Activated effector memory CD4-positive, alpha-beta T cell treated with anti-CD3 and anti-CD28 coated beads, Interleukin-2, amount 50 U/mL, for 16 hours (primary cell): ENCODE measurements around the gene CBARP.
"Not testable (repeated sequence)": the region's sequence is repeated elsewhere in the genome, so short reads cannot be mapped to it uniquely, and the experiment has no call there.

ENCODE experiments used
- DNase-seq: peaks from one replicate; pipeline ENCODE4 v3.0.0-alpha.2; 2020

CBARP gene

DNA sequence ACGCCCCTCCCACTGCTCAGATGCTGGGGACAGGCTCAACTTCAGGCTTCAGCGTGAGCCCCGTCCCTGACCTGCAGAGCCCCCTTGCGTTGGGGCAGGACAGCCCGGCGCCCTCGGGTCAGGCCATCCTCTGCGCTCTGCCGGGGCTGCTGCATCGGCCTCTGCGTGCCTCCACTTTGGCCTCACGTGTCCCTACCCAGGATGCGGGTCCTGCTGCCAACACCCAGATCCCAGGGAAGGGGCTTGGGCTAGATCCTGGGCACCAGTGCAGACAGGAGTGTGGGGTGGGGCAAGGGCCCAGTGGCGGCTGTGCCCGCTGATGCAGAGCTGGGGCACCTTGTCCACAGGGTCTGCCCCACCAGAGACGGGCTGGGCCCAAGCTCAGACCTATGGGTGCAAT, 13.0 kb downstream of the CBARP start:
- no peak for DNase-seq

DNA sequence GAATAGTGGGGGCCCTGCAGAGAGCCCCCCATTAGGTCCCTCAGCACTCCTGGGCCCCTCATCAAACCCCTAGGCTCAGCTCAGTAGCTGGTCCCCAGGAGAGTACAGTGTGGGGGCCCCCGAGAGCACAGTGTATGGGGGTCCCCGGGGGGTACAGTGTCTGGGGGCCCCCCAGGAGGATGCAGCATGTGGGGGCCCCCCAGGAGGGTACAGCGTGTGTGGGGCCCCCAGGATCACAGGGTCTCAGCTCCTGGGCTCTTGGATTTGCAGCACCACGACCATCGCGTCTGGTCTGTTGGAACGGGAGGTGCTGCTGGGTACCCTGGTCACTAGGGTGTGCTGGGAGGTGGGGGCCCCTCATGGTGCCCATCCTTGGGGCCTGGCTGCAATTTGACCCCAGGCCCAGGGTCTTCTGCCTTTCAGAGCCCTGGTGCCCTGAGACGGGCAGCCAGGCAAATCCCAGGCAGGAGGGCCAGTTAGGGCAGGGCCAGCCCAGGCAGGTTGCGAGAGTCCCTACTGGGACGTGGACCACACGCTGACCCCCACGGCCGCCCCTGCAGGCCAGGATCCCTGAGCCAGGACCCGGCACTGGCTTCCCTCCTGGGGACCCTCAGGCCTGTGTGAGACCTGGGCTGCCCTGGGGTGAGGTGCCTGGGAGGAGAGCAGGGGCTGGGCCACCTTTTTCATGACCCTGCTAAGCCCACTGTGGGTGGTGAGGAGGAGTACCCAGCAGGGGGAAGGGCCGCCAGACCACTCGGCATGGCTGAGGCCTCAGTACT, 13.6 kb downstream of the CBARP start:
- no peak for DNase-seq

DNA sequence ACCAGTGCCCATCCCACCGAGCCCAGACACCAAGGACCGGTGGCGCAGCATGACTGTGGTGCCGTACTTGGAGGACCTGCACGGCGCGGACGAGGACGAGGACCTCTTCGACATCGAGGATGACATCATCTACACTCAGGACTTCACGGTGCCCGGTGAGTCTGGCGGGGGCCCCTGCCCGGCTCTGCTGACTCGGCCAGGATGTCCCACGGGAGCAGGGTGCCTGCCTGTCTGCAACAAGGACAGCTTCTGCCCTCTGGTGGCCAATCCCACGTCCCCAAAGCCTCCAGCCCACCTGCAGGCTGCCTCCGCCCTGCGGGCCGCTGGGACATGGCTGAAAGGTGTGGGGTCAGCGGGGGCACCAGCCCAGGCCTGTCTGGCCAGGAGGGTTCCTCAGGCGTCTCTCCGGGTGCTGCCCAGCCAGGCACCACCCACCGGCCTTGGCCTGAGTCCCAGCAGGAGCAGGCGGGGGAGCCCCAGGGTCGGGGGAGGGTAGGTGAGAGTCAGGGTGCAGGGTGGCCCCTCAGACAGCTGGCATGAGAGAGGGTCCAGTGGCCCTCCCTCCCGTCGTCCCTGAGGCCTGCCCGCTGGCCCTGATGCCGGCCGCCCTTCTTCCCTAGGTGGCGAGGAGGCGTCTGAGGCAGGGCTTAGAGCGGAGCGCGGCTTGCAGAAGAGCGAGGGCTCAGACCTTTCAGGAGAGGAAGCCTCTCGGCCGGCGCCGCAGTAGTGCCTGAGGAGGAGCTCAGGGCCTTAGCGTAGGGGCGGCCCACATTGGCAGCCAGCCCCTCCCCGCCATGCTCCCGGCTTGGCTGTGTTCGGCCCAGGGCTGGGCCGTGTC, 14.6 kb downstream of the CBARP start:
- DNase-seq: no peak

DNA sequence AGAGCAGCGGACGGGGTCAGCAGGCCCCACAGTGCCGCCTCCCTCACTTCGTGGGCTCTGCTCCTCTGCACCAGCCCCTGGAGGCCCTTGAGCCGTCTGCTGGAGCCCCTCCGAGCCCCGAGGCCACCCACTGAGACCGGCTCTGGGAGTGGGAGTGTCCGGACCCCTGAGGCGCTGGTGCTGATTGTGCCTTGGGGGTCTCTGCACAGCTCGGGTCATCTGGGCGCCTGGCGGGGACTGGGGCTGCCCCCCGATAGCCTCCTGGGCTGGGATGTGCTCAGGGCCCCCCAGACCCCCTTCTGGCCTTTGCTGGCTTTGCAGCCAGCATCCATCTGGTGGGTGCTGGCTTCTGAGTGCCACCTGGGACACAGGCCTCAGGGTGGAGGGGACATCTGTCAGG, 15.4 kb downstream of the CBARP start:
- DNase-seq: no peak

DNA sequence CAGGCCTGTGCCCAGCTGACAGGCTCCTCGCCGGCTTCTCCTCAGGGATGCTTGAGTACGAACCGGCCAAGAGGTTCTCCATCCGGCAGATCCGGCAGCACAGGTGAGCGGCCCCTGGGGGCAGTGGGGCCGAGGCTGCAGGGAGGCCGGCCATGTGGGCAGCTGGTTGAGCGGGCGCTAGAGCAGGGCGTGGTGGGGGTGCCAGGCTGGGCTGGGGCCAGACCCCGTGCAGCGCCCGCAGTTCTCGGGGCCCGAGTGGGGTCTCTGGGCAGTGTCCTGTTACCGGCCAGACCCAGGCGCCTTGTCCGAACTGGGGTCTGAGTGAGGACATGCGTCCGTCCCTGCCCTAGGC, 15.9 kb downstream of the CBARP start:
- DNase-seq: no peak

DNA sequence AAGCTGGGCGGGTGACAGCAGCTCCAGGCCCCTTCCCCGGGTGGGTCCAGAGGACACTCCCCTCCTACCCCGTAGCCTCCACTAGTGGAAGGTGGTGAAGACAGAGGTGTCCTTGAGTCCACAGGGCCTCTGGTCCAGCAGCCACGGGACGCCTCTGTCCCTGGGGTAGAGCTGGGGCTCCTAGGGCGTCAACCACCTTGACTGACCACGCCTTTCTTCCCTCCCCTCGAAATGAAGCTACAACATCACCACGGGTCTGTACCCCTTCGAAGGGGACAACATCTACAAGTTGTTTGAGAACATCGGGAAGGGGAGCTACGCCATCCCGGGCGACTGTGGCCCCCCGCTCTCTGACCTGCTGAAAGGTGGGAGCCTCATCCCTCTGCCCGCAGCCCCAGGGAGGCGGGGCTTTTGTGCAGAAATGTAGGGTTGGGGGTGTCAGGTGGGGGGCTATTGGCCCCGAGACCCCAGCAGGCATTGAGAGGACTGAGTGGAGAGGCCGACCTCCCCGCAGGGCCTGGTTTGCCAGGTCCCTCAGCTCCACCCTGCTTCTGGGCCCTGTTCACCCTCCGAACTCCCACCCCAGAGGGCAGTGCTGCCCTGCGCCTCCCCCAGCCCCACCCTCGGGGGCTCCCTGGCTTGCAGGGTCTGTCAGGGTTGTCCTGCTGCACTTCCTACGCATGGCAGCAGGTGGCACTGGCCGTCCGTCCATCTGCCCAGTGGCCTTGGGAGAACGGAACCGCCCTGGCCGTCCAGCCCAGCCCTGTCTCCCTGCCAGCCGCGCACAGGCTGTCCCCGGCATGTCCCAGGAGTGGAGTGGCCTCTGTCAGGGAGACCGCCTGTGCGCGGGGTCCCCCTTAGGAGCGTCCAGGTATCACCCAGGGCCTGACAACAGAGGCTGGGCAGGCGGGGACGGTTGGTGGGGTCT, 16.6 kb downstream of the CBARP start:
- DNase-seq: no peak

DNA sequence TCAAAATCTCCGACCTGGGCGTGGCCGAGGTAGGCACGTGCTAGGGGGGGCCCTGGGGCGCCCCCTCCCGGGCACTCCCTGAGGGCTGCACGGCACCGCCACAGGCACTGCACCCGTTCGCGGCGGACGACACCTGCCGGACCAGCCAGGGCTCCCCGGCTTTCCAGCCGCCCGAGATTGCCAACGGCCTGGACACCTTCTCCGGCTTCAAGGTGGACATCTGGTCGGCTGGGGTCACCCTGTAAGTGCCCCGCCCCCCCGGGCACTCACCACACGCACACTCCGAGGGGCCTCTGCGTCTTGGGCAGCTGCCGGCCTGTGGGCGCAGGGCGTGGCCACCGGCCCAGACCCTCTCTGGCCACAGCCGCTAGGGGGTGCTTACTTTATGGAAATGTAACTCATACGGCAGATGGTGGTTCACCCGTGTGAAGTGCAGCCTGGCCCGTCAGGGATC, 17.3 kb downstream of the CBARP start:
- no peak for DNase-seq

DNA sequence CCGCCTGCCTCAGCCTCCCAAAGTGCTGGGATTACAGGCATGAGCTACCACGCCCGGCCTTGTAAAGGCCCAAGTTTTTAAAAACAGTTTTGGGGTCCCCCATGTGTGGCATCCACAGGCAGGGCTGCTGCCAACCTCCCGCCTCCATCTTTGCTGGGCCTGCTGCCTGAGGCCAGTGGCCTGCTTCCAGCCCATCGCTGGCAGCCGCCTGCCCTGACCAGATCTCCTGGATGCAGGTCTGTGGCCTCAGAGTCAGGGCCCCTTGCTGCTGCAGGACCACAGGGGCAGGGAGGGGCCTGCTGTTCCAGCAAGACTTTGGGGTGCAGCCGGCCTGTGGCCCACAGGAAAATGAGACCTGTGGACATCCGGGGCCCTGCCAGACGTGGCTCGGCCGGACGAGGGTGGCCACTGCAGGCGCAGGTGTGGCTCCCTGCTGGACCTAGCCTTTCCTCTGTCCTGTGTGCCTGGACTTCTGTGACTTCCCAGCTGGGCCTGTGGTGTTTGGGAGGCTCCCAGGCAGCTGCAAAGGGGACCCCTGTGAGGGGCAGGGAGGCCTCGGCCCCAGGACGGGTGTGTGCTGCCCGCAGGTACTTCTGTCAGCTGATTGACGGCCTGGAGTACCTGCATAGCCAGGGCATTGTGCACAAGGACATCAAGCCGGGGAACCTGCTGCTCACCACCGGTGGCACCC, 17.9 kb downstream of the CBARP start:
- no peak for DNase-seq

DNA sequence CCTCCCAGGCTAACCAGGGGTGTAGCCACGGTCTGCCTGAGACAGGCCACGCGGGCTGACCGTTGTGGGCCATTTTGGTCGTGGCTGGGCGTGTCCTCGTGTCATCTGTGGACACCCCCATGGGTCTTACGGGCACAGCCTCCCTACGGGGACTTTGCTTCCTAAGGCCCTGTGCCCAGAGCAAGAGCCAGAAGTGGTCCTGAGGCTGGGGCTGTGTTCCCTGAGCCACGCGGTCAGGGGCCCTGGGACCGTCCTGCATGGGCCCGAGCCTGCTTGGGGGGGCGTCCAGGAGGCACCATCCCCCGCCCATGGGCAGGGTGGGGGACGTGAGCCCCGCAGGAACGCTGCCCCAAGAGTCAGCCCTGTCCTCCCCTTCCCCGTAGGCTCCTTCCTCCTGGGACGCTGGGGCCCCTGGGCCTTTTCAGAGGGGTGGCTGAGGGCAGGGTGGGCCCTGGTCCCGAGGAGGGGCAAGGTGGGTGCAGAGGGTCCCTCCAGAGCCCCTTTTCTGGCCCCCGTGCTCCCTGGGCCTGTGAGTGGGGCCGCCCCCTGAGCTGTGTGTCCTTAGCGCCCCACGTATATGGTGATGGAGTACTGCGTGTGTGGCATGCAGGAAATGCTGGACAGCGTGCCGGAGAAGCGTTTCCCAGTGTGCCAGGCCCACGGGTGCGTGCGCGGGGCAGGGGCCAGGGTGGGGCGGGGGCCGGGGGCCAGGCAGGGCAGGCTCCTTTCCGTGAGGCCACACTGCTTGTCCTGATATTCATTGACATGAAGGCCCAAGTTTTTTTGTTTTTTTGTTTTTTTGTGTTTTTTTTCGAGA, 18.8 kb downstream of the CBARP start:
- no peak for DNase-seq

DNA sequence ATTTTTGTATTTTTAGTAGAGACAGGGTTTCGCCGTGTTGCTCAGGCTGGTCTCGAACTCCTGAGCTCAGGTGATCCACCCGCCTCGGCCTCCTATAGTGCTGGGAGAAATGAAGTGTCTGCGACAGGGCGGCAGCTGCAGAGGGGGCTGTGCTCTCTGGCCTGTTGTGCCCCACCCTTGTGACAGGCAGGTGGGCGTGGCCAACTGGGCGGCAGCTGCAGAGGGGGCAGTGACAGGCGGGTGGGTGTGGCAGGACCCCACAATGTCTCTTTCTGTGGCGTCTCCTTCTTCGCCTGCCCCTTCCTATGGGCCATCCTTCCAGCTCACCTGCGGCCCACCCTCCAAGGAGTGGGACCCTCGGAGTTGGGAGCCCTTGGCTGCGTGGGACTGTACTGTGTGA, 20.4 kb downstream of the CBARP start:
- DNase-seq: no peak

DNA sequence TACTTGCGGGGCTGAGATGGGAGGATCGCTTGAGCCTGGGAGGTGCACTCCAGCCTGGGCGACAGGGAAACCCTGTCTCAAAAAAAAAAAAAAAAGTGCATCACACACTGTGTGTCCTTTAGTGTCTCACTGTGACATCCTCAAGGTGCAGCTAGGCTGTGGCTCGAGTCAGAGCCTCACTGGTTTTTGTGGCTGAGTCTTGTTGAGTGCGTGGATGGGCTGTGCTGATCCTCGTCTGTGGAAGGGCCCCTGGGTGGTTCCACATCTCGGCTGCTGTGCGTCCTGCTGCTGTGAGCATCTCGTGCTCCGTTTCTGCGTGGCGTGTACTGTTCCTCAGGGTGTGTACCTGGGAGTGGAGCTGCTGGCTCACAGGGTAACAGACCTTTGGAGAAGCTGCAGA, 21.0 kb downstream of the CBARP start:
- DNase-seq: no peak

DNA sequence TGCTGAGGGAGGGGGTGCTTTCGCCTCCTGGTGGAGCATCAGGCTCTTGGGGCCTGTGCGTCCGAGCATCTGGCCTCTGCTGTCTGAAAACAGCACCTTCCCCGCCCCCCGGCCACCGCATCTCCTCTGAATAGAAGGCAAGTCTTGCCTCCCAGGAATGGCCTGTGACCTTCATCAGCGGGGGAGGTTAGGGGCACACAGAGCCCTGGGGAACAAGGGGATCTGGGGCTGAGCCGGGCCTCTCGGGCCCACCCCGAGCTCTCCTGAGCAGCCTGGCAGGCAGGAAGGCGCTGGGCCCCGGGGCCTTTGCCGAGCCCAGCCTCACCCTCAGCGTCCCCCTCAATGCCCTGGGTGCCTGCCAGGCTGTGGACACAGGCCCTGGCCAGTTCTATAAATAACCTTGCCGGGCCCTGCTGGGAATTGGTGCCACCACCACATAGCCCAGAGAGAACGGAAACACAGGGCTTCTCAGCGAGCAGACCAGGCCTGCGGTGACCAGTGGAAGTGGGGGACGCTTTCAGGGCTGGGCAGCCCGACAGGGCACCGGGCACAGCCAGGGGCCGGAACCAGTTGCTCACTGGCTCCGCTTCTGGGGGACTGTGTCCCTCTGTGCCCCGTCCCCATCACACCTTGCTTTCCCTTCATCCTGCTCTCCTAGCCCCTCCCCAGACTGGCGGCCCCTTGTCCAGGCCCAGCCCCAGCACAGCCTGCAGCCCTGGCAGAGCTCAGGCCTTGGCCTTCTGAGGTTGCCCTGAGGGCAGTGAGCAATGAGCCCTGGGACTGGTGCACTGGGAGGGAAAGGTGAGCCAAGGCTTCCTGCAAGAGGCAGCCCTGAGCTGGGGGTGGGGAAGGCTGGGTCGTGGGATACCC, 22.7 kb downstream of the CBARP start:
- DNase-seq: no peak

DNA sequence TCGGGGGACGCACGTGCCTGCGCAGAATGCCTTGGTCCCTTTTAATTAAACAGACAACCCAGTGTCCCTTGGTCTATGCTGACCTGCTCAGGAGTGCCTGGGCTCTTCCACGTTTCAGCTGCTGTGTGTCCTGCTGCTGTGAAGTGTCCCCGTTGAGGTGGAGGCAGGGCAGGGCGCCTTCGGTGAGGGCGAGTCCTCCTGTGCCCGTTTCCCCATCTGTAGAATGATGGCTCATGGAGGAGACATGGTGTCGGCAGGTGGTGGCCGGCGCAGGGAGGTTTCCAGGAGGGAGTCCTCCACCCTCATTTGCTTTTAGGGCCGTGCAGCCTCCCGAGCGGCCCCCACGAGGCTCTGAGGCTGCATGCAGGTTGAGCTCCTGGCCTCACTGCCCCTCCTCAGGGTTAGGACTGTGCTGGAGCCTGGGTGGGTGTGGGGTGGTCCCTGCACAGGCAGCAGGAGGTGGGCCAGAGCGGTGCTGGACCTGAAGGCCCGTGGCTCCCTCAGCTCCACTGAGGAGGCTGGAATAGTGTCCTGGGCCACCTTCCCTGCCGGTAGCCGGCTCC, 23.4 kb downstream of the CBARP start:
- DNase-seq: no peak

DNA sequence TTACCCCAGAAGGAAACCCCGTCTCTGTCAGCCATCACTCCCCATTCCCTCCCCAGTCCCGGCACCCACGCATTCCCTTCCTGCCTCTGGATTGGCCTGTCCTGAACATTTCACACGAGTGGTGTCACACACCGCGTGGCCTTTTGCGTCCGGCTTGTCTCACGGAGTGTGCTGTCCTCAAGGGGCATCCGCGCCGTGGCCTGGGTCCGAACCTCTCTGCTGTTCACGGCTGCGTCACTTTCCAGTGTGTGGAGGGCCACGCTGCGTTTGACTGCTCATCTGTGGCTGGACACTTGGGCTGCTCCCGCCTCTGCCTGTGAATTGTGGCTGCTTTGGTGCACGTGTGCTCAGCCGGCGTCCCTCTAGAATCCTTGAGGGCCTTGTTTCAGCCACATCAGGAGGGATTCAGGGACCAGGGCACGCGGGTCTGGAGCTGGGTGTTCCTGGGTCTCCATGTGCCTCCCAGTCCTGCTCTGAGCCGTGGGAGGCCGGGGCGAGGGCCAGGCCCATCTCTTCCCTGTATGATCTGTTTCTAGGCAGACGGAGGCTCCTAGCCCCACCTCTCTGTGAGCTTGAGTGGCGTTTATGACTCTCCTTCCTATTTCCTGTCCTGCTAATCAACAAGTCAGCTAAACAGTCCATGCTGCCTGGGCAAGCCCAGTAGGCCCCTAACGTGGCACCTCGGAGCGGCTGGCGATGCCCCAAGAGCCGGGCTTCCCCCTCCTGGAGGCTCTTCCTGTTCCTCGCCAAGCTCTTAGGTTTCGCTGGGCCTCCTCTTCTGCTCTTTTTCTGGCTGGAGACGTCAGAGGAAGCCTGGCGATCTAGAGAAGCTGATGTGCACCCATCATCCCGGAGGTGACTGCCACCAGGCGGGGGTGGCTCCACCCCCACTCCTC, 24.2 kb downstream of the CBARP start:
- DNase-seq: peak; percentile 83

DNA sequence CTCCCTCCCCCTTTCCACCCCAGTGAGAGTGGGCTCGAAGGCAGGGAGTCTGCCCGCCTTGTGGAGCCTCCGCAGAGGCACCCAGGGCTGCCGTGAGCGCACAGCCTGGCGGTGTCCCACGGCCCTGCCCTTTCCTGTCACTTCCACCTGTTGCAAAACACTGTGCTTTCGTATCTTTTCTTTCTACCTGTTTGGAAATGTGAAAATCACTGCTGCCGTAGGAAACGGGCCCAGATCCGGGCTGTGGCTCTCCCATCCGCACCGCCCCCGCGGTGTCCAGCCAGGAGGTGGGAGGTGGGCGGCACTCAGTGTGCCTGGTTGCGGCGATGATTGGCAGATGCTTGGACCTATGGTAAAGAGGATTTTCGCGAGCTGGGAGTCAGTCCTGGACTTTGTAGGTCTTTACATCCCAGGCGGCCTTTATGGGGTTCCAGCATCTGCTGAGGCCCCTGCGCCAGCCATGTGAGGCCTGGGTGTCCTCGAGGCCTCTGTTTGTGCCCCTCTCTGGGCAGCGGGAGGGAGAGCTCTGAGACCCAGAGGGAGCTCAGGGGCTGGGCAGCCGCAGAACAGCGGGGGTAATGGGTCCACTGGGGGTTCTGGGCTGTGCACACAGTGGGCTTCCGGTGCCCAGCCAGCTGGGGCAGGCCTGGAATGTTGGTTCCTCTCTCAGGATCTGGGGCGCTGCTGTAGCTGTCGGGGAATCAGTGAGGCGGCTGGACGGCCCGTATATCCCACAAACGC, 26.1 kb downstream of the CBARP start:
- DNase-seq: no peak

DNA sequence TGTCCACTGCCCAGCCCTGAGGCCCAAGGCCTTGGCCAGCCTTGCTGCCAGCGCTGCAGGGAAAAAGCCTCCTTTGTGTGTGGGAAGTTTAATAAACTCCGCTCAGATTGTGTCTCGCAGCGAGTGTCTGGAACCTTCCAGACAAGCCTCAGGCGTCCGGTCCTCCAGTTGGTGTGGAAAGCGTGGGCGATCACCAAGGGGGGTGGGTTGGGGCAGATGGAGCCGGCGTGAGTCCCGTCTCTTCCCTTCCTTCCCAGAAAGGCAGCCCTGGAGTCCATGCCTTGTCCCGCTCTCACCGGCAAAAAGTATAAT, 27.6 kb downstream of the CBARP start:
- DNase-seq: no peak

DNA sequence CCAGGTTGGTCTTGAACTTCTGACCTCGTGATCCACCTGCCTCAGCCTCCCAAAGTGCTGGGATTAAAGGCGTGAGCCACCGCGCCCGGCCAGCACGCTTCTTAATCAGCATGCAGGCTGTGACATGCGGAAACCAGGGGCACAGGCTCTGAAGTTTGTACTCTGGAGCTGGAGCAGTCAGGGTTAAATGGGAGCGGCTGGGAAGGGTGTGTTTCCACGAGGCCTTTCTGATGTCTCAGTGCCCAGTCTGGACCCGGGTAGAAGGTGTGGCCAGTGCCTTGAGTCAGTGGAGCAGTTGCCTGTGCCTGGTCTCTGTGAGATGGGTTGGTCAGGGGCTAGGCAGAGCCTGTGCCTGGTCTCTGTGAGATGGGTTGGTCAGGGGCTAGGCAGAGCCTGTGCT, 29.0 kb downstream of the CBARP start:
- DNase-seq: not testable (repeated sequence)

DNA sequence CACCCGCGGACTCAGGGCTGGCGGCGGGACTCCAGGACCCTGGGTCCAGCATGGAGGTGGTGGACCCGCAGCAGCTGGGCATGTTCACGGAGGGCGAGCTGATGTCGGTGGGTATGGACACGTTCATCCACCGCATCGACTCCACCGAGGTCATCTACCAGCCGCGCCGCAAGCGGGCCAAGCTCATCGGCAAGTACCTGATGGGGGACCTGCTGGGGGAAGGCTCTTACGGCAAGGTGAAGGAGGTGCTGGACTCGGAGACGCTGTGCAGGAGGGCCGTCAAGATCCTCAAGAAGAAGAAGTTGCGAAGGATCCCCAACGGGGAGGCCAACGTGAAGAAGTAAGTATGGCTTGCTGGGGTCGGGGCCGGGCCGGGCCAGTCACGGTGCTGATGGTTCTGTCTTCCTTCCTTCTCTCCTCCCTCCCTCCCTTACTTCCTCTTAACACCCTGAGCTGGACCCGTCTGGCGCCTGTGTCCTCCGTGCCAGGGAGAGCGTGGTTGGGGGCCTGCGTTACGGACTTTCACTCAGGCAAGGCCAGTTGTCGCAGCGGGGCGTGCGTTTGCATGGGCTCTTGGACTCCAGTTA, 30.8 kb downstream of the CBARP start:
- peak; percentile 75 for DNase-seq
